Stomach (tissue), 9 donors: Measurements from ENCODE around the gene SMURF1. TPM values are rescaled to one million over a fixed set of nuclear protein-coding genes. Genes with fewer than 3 reads are reported as not detected.

Experiments used
- DNase-seq, 2 donors: peaks; one replicate each; pipeline versions ENCODE4 v3.0.0 to v3.0.0-alpha.2; 2013 to 2019
- H3K27ac ChIP-seq, 5 donors: fragments of 200-600 bp in 4 of 5; sonication (generic) in 4 of 5; one replicate each; pipeline ENCODE4 v1.5.1; 2013 to 2019; ENCODE audit warnings: mild to moderate bottlenecking in 1 of 5, moderate library complexity in 1 of 5
- H3K27me3 ChIP-seq, 3 donors: fragments of 200-600 bp; sonication (generic); one replicate each; pipeline ENCODE4 v1.5.1; 2017 to 2019; ENCODE audit warnings: mixed run types in 1 of 3
- H3K36me3 ChIP-seq, 4 donors: fragments of 200-600 bp; sonication (generic); 1 replicate in 3 of 4; 2 replicates in 1 of 4; pipeline ENCODE4 v1.5.1; 2016 to 2019
- H3K4me1 ChIP-seq, 4 donors: fragments of 200-600 bp; sonication (generic); one replicate each; pipeline ENCODE4 v1.5.1; 2016 to 2019
- H3K4me3 ChIP-seq, 4 donors: fragments of 200-600 bp; sonication (generic) in 3 of 4; one replicate each; pipeline ENCODE4 v1.5.1; 2016 to 2019; ENCODE audit warnings: mild to moderate bottlenecking in 1 of 4
- H3K9me3 ChIP-seq, 4 donors: fragments of 200-600 bp; sonication (generic); one replicate each; pipeline ENCODE4 v1.5.1; 2016 to 2019
- CTCF ChIP-seq, 7 experiments: fragments of 450-650 bp in 4 of 7; fragments of 200-600 bp in 3 of 7; sonication (generic) in 3 of 7; IDR thresholded peaks; one replicate each; pipeline ENCODE4 v1.5.1; 2016 to 2019; ENCODE audit warnings: antibody characterized with exemption in 7 of 7, control low read depth in 2 of 7, mild to moderate bottlenecking in 1 of 7
- EP300 ChIP-seq: sonication (generic); formaldehyde crosslinking; IDR thresholded peaks from one replicate; pipeline ENCODE4 v1.6.1; 2017; ENCODE audit warnings: antibody characterized with exemption
- POLR2A ChIP-seq, 4 donors: fragments of 450-650 bp; IDR thresholded peaks; one replicate each; pipeline ENCODE4 v1.6.1; 2016; ENCODE audit warnings: antibody characterized with exemption in 4 of 4, control low read depth in 2 of 4, mild to moderate bottlenecking in 1 of 4, moderate library complexity in 1 of 4
- POLR2AphosphoS5 ChIP-seq, 3 donors: sonication (generic); formaldehyde crosslinking; IDR thresholded peaks; one replicate each; pipeline ENCODE4 v1.6.1; 2016; ENCODE audit warnings: antibody characterized with exemption in 3 of 3
- WGBS, 5 donors: extraction: QIAGEN DNeasy Blood & Tissue Kit in 3 of 5; methylation state at CpG; one replicate each; pipeline versions ENCODE4 v1.1.5 to v1.1.7; 2013 to 2018; 5-methylcytosine and 5-hydroxymethylcytosine counted together
- intact Hi-C: fragments of 100-400 bp; cut with DNase I; formaldehyde crosslinking; loops from one replicate; pipeline ENCODE4 v1.15.1; 2023; ENCODE audit warnings: low total_unique reads
- polyA plus RNA-seq, 3 donors: library from polyadenylated mRNA; stranded (reverse); fragments of 200-250 nt; gene quantifications; one replicate each; pipeline ENCODE4 v1.2.3, GENCODE V29; 2013
- total RNA-seq, 5 donors: library from RNA; depleted of rRNA; stranded (reverse); fragments of >200 nt; gene quantifications; one replicate each; pipeline versions ENCODE4 v1.1.0 to v1.2.3, GENCODE V29; 2014 to 2016
- donor health status: healthy with polysubstance abuse.
- donor health status: Bipolar disorder and iron deficiency.
- donor health status: healthy.

SMURF1 gene
- total and polyA plus RNA-seq, 8 donors: 8.0 to 46.8 (median 31.8) TPM

- no peak for TF ChIP-seq CTCF (IDR thresholded peaks at IDR 0.05)
- no peak for TF ChIP-seq POLR2AphosphoS5 (IDR thresholded peaks at IDR 0.05)
- TF ChIP-seq POLR2A (IDR thresholded peaks at IDR 0.05): no peak
- no peak for TF ChIP-seq EP300
- no peak for DNase-seq
- H3K9me3 ChIP-seq: no peaks in the 10 kb centered on the region
- intact Hi-C loops: no loop called here
- no peaks in the 10 kb centered on the region for H3K27me3 ChIP-seq
- no peak overlapping the region for H3K4me3 ChIP-seq
- no peak overlapping the region for H3K27ac ChIP-seq
- H3K36me3 ChIP-seq: no peaks in the 10 kb centered on the region
- no peaks in the 10 kb centered on the region for H3K4me1 ChIP-seq
These were observed 12.7 kb upstream of the SMURF1 start for GRCh38 chr7:99156649-99157048.

GRCh38 chr7:99155211-99155610 lies 11.3 kb upstream of the SMURF1 start:
- no peak for DNase-seq
- no peaks in the 10 kb centered on the region for H3K9me3 ChIP-seq
- no peaks in the 10 kb centered on the region for H3K4me1 ChIP-seq
- no peak overlapping the region for H3K27ac ChIP-seq
- TF ChIP-seq POLR2A (IDR thresholded peaks at IDR 0.05) (no peak), CTCF (IDR thresholded peaks at IDR 0.05) (no peak), EP300 (no peak), POLR2AphosphoS5 (IDR thresholded peaks at IDR 0.05) (no peak)
- intact Hi-C loops: no loop called here
- no peak overlapping the region for H3K4me3 ChIP-seq
- H3K27me3 ChIP-seq: no peaks in the 10 kb centered on the region
- WGBS, 5 donors: 27 to 57% (median 40%) methylated on average over 1 of the region's 1 CpG
- H3K36me3 ChIP-seq: no peaks in the 10 kb centered on the region

- Histone ChIP-seq H3K4me1 (peaks cover 4 to 21% (median 19%) of the 10 kb centered on the region in 4 donors), H3K36me3 (no peaks in the 10 kb centered on the region), H3K9me3 (no peaks in the 10 kb centered on the region), H3K27ac (no peak overlapping the region), H3K4me3 (no peak overlapping the region), H3K27me3 (no peaks in the 10 kb centered on the region)
- DNase-seq: no peak
- 64 to 77% (median 70%) methylated on average over 4 of the region's 4 CpGs for WGBS, 5 donors
- TF ChIP-seq CTCF (IDR thresholded peaks at IDR 0.05): no peak
- no peak for TF ChIP-seq EP300
- TF ChIP-seq POLR2A (IDR thresholded peaks at IDR 0.05): no peak
- no peak for TF ChIP-seq POLR2AphosphoS5 (IDR thresholded peaks at IDR 0.05)
- intact Hi-C loops: loop anchor here (10.0 kb wide), 1 partner anchor 112 kb away; no protein-coding TSS in a partner anchor
These were observed 3.1 kb upstream of the SMURF1 start for GRCh38 chr7:99146979-99147378.

- Histone ChIP-seq H3K36me3 (no peaks in the 10 kb centered on the region), H3K9me3 (no peaks in the 10 kb centered on the region), H3K27me3 (no peaks in the 10 kb centered on the region), H3K27ac (peak overlapping the region; percentile 97 to 100 (median 99)), H3K4me3 (peak overlapping the region; percentile 93 to 100 (median 97)), H3K4me1 (peaks cover 21 to 55% (median 49%) of the 10 kb centered on the region in 4 donors)
- 0 to 1% (median 1%) methylated on average over 7 to 46 of the region's 46 CpGs; no CpG with 5 or more reads in 1 of the 5 donors for WGBS, 5 donors
- no peak for TF ChIP-seq POLR2AphosphoS5 (IDR thresholded peaks at IDR 0.05)
- no peak for TF ChIP-seq CTCF (IDR thresholded peaks at IDR 0.05)
- no peak for TF ChIP-seq EP300
- no peak for TF ChIP-seq POLR2A (IDR thresholded peaks at IDR 0.05)
- intact Hi-C loops: loop anchor here (10.0 kb wide), 1 partner anchor 109 kb away; no protein-coding TSS in a partner anchor
- DNase-seq: no peak
These were observed 421 bp downstream of the SMURF1 start for GRCh38 chr7:99143521-99143852.
